Measurements from ENCODE around the gene ATP13A2. TPM values are rescaled to one million over a fixed set of nuclear protein-coding genes. Genes with fewer than 3 reads are reported as not detected.

ATP13A2 gene
- total RNA-seq, 1 donor from 2014 or later: 87.1 TPM

DNA sequence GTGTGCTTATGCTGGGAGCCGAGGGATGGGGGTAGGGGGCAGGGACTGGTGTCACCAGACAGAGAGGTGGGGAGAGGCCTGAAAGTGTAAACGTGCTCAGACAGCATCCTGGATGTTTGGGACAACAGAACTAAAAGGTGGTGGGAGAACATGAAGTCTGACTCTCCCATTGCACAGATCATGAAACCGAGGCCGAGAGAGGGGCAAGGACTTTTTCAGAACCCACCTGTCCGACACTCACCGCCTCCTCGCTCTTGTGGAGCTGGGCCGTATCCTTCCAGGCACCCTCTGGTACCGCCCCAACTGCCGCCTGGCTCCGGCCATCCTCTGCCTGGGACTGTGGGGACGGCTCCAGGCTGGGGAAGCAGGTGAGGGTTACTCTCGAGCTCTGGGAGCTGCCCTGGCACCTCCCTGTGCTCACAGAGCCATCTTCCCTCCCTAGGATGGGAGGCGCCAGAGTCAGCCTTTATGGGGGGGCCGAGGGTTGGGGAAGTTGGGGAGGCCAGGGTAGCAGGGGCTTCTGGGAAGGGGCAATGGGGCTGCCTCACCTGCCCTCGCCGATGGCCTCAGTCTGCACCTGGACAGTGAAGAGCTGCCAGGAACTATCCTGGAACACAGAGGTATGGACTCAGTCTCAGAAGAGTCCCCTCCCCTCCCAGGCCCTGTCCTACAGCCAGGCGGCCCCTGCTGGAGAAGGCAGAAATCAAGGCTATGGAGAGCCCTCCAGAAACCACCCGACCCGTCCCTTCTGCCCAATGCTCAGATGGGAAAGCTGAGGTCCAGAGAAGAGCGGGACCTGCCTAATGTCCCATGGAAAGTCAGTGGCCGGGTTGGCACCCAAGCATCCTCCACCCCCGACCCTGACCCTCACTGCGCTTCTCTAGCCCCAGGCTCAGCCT is 7.0 kb downstream of the ATP13A2 start:
- no peak for DNase-seq (ENCODE audit: low spot score)

DNA sequence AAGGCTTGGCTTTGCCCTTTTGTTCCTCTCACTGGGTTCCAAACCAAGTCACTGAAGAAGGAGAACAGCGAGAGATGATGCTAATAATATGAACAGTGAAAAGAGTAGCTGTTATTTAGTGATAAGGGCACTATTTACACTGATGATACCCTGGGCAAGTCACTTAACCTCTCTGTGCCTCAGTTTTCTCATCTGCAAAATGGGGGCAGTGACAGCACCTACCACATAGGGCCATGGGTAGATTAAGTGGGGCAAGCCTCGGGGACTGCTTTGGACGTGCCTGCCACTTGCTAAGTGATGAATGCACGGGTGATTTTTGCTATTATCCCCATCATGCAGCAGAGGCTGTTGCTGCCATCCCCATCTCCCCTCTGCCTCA is 9.2 kb downstream of the ATP13A2 start:
- no peak for DNase-seq (ENCODE audit: low spot score)

DNA sequence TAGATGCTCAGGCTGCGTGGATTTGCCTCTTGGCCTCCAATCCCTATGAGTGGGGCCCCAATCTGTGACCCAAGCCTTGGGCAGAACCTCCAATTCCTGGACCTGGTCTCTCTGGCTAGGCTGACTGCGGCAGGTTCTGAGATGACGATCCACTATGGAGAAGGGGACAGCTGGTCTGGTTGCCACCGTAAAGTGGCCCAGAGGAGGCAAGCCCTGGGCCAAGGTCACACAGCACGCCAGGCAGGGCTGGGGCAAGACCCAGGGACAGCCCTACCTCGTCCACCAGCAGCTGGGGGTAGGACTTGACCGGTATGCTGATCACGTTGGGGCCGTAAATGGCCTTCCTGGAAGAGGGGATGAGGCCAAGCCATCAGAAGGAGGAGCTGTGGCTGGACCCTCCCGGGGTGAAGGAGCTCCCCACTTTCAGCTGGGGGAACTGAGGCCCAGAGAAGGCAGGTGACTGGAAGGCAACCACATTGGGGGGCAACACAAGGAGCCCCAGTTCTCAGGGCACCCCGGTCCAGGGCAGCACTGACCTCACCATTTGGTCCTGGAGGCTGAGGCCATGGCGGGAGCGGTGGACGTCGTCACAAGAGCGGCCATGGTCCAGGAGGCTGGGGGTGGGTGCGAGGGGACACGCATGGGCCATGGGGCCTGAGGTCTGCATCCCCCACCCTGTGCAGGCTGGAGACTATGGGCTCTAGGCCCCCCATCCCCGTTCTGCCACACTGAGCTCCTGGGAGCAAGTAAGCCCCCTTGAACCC is 9.8 kb downstream of the ATP13A2 start:
- DNase-seq (ENCODE audit: low spot score): no peak

DNA sequence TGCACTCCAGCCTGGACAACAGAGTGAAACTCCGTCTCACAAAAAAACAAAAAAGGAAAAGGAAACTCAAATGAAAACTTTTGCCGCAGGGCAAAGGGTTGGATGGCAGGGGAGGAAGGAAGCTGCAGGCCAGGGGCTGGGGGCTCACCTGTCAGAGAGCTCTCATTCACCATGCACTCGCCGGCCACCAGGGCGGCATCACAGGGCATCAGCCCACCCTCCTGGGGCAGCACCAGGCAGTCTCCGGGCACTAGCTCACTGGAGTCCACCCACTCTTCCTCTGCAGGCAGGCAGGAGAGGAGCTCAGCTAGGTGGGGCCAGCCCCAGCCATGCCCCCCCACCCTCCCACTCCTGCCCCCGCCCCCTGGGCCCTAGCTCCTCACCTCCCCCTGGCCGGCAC is 11.9 kb downstream of the ATP13A2 start:
- DNase-seq (ENCODE audit: low spot score): no peak

DNA sequence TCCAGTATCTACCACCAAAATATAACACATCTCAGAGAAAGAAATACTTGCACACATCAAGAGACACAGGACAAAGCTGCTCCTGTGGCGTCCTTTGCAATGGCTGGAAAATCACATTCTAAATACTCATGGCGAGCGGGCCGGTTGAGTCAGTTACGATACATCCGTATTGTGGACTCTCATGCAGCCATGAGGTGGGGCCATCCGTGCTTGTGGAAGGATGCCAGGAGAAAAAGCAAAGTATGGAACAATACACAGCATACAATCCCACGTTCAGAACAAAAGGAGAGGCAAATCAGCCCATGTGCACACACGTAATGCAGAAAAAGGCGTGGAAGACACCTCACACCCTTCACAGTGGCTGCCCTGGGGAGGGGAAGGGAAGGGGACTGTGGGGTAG is 13.1 kb downstream of the ATP13A2 start:
- DNase-seq (ENCODE audit: low spot score): no peak

DNA sequence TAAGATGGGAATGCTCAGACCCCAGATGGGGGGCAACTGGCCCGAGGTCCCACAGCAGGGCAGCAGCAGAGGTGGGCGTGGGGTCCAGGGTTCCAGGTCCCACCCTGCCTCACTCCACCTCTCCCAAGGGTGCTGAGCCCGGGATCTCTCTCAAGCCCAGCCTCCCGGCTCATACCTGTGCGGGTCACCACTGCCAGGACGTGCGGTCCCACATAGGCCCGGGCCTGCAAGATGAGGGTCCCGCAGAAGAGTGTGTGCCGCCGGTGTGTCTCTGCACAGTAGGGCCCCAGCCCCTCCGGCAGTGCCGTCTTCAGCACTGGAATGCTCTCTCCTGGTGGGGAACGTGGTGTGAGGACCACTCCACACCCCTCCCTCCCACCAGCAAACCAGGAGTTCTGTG is 14.9 kb downstream of the ATP13A2 start:
- DNase-seq (ENCODE audit: low spot score): no peak

DNA sequence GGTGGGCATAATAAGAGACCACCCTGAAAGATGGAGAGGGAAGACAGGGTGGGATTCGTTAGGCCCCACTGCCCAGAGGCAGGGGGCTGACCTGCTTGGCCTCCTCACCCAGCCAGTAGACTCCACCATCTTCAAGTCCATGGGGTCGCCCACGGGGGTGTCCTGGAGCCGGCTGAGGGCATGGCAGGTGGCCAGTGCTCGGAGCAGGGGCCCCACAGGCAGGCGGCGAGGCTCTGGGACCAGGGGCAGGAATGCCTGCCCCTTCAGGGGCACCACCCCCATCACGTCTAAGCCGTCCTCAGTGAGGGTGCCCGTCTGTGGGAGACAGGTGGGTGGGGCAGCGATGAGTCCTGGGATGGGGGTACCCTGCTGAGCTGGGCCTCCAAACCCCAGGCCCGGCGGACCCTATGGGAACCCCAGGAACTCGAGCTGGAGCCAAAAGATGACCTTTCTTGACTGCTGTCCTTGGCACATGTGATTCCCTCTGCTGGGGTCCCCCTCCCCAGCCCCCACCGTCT is 18.1 kb downstream of the ATP13A2 start:
- no peak for DNase-seq (ENCODE audit: low spot score)

DNA sequence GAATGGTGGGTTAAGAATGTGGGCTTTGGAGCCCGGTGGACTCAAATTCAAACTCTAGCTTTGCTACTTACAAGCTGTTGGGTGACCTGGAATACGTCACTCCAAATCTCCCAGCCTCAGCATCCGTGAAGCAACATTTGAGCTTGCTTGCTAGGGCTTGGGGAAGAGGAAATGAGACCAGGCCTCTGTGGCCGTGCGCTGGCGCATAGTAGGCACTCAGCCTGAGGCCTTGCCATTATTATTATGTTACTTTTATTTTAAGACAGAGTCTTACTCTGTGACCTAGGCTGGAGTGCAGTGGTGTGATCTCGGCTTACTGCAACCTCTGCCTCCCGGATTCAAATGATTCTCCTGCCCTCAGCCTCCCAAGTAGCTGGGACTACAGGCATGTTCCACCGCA is 19.1 kb downstream of the ATP13A2 start:
- DNase-seq (ENCODE audit: low spot score): no peak

DNA sequence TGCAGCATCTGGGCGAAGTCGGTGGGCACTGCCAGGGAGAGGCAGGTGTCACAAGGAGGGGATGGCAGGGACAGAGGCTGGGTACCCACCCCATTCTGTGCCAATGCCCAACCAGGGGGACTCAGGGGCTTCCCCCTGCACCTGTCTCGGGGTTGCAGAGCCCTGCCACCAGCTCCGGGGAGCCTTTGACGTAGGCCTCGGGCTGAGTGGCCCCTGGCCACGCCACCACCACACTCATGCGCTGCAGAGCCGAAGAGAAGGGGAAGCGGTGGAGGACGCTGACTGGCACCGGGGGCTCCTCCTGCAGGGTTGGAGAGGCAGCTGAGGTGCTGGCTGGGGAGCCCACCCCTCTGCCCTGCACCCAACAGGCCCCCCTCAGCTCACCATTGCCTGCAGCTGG is 19.6 kb downstream of the ATP13A2 start:
- no peak for DNase-seq (ENCODE audit: low spot score)

DNA sequence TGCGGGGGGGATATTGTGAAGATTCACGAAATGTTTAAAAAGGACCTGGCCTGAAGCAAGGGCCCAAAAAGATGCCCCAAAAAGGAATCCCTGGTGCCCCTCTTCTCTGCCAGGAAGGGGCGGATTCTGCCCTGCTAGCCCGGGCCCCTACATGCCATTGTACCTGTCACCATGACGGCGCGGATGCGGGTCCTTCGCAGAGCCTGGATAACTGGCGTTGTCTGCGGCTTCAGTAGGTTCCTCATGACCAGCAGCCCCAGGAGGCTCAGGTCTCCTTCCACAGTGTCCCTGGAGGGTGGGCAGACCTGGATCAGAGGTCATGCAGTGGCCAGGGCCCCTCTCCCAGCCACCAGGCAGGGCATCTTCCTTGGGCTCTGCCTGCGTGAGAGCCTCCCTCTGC is 20.2 kb downstream of the ATP13A2 start:
- DNase-seq (ENCODE audit: low spot score): no peak

DNA sequence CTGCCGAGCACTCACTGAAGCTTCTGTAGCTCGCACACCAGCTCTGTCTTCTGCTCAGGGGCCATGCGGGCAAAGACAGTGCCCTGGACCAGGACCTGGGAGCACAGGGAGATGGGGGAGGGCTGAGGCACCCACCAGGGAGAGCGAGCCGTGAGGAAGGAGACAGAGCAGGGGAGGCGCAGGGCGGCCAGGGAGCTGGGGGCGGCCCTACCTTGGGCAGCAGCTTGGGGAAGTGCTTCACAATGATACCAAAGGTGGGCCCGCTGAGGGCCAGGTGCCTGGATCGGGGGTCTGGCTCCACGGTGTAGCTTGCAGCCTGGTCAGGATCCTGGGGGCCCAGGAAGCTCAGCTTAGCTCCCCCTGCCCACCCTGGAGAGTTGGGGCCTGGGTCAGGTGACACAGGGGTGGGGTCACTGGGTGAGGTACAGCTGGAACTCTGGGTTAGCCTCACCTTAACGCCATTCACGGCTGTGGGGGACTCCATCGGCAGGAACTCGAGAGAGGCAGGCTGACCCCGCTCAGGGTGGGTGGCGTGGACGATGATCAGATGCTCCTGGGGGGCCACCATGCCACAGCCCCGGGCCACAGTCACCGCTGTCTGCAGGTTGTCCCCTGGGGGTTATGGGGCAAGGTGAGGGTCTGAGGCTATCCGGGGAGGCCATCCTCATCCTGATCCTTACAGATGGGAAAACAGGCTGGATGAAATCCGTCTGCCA is 21.9 kb downstream of the ATP13A2 start:
- no peak for DNase-seq (ENCODE audit: low spot score)

DNA sequence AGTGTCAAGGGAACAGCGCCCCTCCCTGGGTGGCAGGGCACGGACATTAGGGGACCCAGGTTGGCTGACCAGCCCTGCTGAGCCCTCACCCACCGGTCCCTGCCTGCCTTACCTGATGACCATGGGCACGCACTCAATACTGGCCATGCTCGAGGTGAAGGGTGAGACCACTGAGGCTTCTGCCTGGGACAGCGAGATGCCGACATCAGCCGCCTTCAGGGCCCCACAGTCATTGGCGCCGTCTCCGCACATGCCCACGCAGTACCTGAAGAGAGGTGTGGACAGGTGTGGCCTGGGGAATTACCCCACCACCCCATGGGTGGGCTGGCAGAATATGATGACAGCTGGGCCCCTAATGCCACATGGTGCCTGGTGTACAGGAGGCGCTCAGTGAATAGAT is 23.5 kb downstream of the ATP13A2 start:
- DNase-seq (ENCODE audit: low spot score): no peak

DNA sequence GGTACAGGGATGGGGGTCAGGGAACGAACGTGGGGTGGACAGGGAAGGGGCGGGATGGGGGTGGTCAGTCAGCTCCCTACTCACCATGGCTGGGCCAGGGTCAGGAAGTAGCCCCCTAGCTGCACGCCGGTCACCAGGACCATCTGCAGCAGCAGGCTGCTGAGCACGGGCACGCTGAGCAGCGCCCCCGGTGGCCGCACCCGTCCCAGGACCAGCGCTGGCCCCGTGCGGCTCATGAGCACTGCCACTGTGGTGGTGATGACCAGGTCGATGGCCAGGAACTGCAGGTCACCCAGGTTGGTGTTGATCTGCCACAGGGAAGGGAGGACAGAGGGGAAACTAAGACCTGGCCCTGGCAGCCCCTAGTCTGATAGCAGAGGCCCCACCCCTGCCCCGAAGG is 24.8 kb downstream of the ATP13A2 start:
- no peak for DNase-seq (ENCODE audit: low spot score)

DNA sequence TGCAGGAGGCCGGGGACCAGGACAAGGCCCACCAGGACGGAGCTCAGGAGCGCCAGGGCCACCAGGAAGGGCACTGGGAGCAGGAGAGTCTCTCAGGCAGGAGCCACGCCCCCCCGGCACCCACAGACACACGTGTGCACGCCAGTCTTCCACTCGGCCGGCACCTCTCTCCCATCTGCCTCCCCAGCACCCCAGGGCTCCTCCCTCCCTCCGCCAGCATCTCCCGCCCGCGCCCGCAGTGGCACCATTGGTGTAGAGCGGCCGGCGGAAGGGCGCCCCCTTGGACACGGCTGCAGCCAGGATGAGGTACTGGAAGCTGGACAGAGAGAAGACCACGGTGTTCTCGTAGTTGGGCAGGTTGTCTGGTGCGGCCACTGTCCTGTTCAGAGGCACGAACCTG is 25.2 kb downstream of the ATP13A2 start:
- DNase-seq (ENCODE audit: low spot score): no peak

DNA sequence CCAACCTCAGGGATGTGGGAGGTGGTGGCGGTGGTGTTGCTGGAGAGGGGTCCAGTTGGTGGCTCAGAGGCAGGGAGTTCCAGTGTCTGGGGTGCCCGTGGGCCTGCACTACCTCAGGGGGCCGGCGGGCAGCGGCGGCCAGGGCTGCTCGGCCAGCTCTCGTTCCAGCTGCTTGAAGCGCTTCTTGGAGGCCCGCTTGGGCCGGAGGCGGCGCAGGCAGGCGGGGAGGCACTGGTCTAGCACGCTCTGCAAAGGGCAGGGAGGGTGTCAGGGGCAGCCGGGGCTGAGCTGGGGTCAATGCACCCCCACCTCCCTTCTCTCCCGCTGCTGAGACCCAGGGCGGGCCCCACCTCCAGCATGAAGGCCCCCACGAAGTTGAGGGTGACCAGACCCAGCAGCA is 25.6 kb downstream of the ATP13A2 start:
- DNase-seq (ENCODE audit: low spot score): no peak

DNA sequence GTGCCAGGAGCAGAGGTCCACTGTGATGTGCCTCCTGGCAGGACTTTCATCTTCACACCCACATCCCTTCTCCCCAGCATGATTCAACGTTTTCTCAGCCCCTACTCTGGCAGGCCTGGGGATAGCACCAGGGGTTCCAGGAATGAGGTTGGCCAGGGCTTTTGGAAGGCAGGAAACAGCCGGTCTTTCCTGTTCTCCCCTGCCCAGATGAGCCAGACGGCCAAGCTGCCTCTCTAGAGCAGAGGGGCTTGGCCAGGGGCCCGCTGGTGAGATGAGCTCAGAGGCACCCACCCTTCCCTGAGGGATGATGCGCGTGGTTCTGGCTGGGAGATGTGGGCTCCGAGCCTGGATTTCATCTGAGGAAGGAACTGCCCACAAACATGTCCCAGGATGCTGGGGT is 27.0 kb downstream of the ATP13A2 start:
- DNase-seq (ENCODE audit: low spot score): peak; percentile 66

DNA sequence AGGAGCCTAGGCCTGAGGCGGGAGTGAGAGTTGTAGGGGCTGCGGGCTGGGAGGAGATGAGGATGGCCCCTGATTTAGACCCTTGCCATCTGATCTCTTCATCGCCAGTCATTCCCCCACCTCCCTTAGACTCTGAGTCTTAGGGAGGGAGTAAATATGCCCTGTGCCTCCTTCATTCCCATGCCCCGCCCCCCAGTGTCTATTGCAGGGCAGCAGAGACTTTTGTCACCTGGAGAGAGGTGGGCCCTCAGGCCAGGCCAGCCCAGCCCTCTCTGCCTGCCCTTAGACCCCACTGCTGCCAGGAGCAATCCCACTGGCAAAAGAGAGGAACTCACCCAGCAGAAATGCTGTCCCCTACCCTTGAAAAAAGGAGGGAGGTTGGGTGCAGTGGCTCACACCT is 28.1 kb downstream of the ATP13A2 start:
- no peak for DNase-seq (ENCODE audit: low spot score)

DNA sequence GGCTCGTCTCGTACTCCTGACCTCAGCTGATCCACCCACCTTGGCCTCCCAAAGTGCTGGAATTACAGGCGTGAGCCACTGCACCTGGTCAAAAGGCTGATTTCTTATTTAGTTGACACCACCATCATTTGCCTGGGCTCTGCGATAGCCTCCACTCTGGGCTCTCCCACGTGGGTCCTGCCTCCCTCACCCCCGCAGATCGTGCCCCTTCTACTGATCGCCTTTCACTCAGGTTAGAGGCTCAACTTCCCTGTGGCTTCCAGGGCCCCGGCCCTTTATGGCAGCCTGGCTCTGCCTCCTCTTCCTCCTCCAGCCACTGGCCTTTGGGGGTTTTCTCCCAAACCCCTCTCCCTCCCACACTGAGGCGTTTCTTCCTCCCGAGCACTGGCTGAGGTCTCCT is 28.8 kb downstream of the ATP13A2 start:
- no peak for DNase-seq (ENCODE audit: low spot score)

DNA sequence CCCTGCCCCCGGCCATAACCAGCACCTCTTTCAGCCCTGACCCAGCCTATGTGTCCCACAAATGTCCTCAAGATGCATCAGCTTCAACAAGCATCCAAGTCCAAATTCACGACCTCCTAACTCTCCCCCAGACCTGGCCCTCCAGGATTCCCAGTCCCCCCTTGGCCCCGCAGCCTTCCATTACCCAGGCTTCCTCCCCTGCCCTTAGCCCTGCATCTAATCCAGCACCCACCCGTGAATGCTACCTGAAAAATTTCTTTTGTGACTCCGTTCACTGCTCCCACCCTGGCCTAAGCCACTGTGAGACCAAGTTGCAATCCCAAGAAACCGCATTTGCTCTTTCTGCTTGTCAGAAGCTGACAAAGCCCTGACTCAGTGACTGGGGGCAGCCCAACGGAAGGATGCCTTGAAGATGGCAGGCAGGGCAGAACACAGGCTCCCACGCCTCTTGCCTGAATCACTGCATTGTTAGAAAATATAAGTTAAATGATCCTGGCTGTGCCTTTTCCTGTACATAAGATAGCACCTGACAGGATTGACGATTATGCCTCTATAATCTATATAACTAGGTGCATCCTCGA is 30.4 kb downstream of the ATP13A2 start:
- no peak for DNase-seq (ENCODE audit: low spot score)

DNA sequence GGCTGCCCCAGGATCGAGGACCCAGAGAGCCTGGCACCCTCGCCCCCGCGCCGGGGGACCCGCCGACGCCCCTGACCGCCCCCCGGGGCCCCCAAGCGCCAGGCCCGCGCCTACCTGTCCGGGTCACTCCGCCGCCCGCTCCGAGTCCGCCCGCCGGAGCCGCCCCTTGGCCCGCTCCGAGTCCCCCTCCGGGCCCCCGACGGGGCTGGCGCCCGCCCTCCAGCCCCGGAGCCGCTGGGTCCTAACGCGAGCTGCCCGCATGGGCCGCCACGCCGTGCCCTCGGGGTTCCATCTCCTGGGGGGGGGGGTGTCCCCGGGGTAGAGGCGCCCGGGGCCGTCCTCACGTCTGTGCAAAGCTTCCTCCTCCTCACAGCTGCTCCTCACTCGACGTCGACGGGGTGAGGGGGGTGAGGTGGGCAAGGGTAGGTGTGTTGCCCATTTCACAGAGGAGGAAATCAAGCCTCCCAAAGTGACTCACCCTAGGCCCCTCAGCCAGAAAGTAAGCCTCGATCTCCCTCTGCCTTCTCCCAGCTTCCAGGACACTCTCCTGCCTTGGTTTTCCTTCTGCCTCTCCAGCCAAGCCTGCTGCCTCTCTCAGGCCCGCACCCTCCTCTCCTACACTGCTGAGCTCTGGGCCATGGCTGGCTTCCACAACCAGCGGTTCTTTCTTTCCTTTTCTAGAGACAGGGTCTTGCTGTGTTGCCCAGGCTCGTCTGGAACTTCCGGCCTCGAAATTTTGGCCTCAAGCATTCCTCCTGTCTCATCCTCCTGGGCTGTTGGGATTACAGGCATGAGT is 31.1 kb downstream of the ATP13A2 start, which contains the start of gene MFAP2:
Gene MFAP2, minus strand, starts transcription at position 148 of the 796 bp plus-strand sequence. CDS start 2,347 bp downstream, outside the sequence.
- no peak for DNase-seq (ENCODE audit: low spot score)

All from mucosa of gallbladder (tissue), 1 donor.